Chondrocyte (in vitro differentiated cells): ENCODE data around the gene RAB9A. TPM values are rescaled to one million over a fixed set of nuclear protein-coding genes. Genes with fewer than 3 reads are reported as not detected.

Experiments
- DNase-seq: peaks from one replicate; pipeline ENCODE4 v3.0.0; 2021; ENCODE audit warnings: mixed read lengths, low spot score
- H3K27ac Mint-ChIP-seq: one replicate; pipeline ENCODE4 v1.8.0; 2021; ENCODE audit warnings: mild to moderate bottlenecking, moderate library complexity, mixed read lengths; ENCODE audit not compliant: unreplicated experiment
- H3K27me3 Mint-ChIP-seq: 2 replicates; pipeline ENCODE4 v1.8.0; 2021; ENCODE audit warnings: low read depth, mixed read lengths
- H3K36me3 Mint-ChIP-seq: 2 replicates; pipeline ENCODE4 v1.8.0; 2021; ENCODE audit warnings: low read depth, mixed read lengths
- H3K4me1 Mint-ChIP-seq: 2 replicates; pipeline ENCODE4 v1.8.0; 2021; ENCODE audit warnings: low read depth, mild to moderate bottlenecking, mixed read lengths
- H3K4me3 Mint-ChIP-seq: one replicate; pipeline ENCODE4 v1.8.0; 2021; ENCODE audit warnings: mild to moderate bottlenecking, moderate library complexity, mixed read lengths; ENCODE audit not compliant: unreplicated experiment
- H3K9me3 Mint-ChIP-seq: 2 replicates; pipeline ENCODE4 v1.8.0; 2021; ENCODE audit warnings: low read depth, mixed read lengths
- CTCF ChIP-seq: fragments of 200-600 bp; sonication (generic); IDR thresholded peaks from 2 replicates; pipeline ENCODE4 v1.5.0; 2021; ENCODE audit warnings: antibody characterized with exemption, mild to moderate bottlenecking, moderate library complexity
- total RNA-seq: library from RNA; stranded (reverse); gene quantifications from 3 replicates; pipeline ENCODE4 v1.2.1, GENCODE V29; 2021

The RAB9A gene
- total RNA-seq, 1 donor from 2014 or later: 29.2 TPM

GRCh38 chrX:13716455-13716854 lies 27.5 kb downstream of the RAB9A start:
- Mint-ChIP-seq H3K27ac (no peak overlapping the region), H3K9me3 (no peaks in the 10 kb centered on the region), H3K27me3 (no peaks in the 10 kb centered on the region), H3K4me1 (peaks cover 21% of the 10 kb centered on the region), H3K36me3 (peaks cover 4% of the 10 kb centered on the region), H3K4me3 (no peak overlapping the region)
- no peak for DNase-seq
- no peak for TF ChIP-seq CTCF

GRCh38 chrX:13716905-13717304 lies 28.0 kb downstream of the RAB9A start:
- TF ChIP-seq CTCF: no peak
- peaks cover 3% of the 10 kb centered on the region for H3K36me3 Mint-ChIP-seq
- no peak overlapping the region for H3K4me3 Mint-ChIP-seq
- H3K4me1 Mint-ChIP-seq: peaks cover 26% of the 10 kb centered on the region
- DNase-seq: no peak
- peak overlapping the region; percentile 68 for H3K27ac Mint-ChIP-seq
- H3K9me3 Mint-ChIP-seq: no peaks in the 10 kb centered on the region
- no peaks in the 10 kb centered on the region for H3K27me3 Mint-ChIP-seq

GRCh38 chrX:13717700-13718472 lies 29.0 kb downstream of the RAB9A start:
- peaks cover 3% of the 10 kb centered on the region for H3K36me3 Mint-ChIP-seq
- no peak for DNase-seq
- peaks cover 31% of the 10 kb centered on the region for H3K4me1 Mint-ChIP-seq
- no peak for TF ChIP-seq CTCF
- H3K9me3 Mint-ChIP-seq: no peaks in the 10 kb centered on the region
- no peak overlapping the region for H3K4me3 Mint-ChIP-seq
- H3K27me3 Mint-ChIP-seq: no peaks in the 10 kb centered on the region
- H3K27ac Mint-ChIP-seq: peak overlapping the region; percentile 78

GRCh38 chrX:13719192-13719856 lies 30.4 kb downstream of the RAB9A start:
- no peak for TF ChIP-seq CTCF
- no peaks in the 10 kb centered on the region for H3K27me3 Mint-ChIP-seq
- peak overlapping the region; percentile 34 for H3K27ac Mint-ChIP-seq

GRCh38 chrX:13721371-13721770 lies 32.4 kb downstream of the RAB9A start:
- peak overlapping the region; percentile 69 for H3K27ac Mint-ChIP-seq
- DNase-seq: no peak
- H3K4me1 Mint-ChIP-seq: peaks cover 31% of the 10 kb centered on the region
- peaks cover 7% of the 10 kb centered on the region for H3K36me3 Mint-ChIP-seq
- H3K4me3 Mint-ChIP-seq: no peak overlapping the region
- no peak for TF ChIP-seq CTCF
- H3K27me3 Mint-ChIP-seq: no peaks in the 10 kb centered on the region
- H3K9me3 Mint-ChIP-seq: peaks cover 14% of the 10 kb centered on the region

More at GRCh38 chrX:13719192-13719856, 30.4 kb downstream of the RAB9A start:
- Mint-ChIP-seq H3K4me3 (no peak overlapping the region), H3K4me1 (peaks cover 31% of the 10 kb centered on the region), H3K36me3 (peaks cover 4% of the 10 kb centered on the region), H3K9me3 (peaks cover 8% of the 10 kb centered on the region)
- DNase-seq: no peak
